Hematopoietic multipotent progenitor cell treated with erythropoietin and hydrocortisone succinate and interleukin-3 and kit ligand, for 6 days (in vitro differentiated cells): Measurements from ENCODE around the gene NGB.

ENCODE experiments used
- DNase-seq: peaks from one replicate; pipeline ENCODE4 v3.0.0-alpha.2; 2015

NGB gene

GRCh38 chr14:77225892-77226557 is 45.0 kb downstream of the NGB start:
- no peak for DNase-seq

GRCh38 chr14:77225254-77225653 is 45.8 kb downstream of the NGB start:
- no peak for DNase-seq

- DNase-seq: no peak
These were observed 46.8 kb downstream of the NGB start for GRCh38 chr14:77224212-77224611.

GRCh38 chr14:77222546-77223225 is 48.3 kb downstream of the NGB start:
- DNase-seq: no peak

GRCh38 chr14:77221241-77221871 is 49.6 kb downstream of the NGB start:
- DNase-seq: no peak

GRCh38 chr14:77220246-77221017 is 50.6 kb downstream of the NGB start:
- DNase-seq: no peak

- DNase-seq: no peak
These were observed 51.4 kb downstream of the NGB start for GRCh38 chr14:77219591-77219990.

GRCh38 chr14:77217551-77217950 is 53.5 kb downstream of the NGB start:
- no peak for DNase-seq
